SK-N-SH treated with all-trans-retinoic acid at 6 μM for 48 hours (cell line): ENCODE data around the gene JMJD1C.

Experiments
- ATAC-seq: fragments of 200-7000 bp; cut with Tn5 transposase; 3 replicates; pipeline ENCODE4 v1.9.1; 2020; ENCODE audit warnings: mild to moderate bottlenecking, moderate library complexity
- ARNTL ChIP-seq: fragments of 450-650 bp; formaldehyde crosslinking; IDR thresholded peaks from 2 replicates; pipeline ENCODE4 v1.5.0; 2020; ENCODE audit warnings: low read depth, mild to moderate bottlenecking, moderate library complexity, borderline replicate concordance
- CSDC2 ChIP-seq: fragments of 250-450 bp; sonication (Bioruptor Pico); IDR thresholded peaks from 2 replicates; pipeline ENCODE4 v1.5.0; 2020; ENCODE audit warnings: mild to moderate bottlenecking, moderate library complexity
- ESRRG ChIP-seq: fragments of 250-450 bp; sonication (Bioruptor Pico); IDR thresholded peaks from 2 replicates; pipeline ENCODE4 v1.6.1; 2021; ENCODE audit warnings: mild to moderate bottlenecking
- GLIS3 ChIP-seq: fragments of 250-450 bp; sonication (Bioruptor Pico); IDR thresholded peaks from 2 replicates; pipeline ENCODE4 v1.5.0; 2020; ENCODE audit warnings: mild to moderate bottlenecking, moderate library complexity
- ISL1 ChIP-seq: fragments of 250-450 bp; sonication (Bioruptor Pico); IDR thresholded peaks from 2 replicates; pipeline ENCODE4 v2.1.2; 2022; ENCODE audit warnings: mild to moderate bottlenecking, moderate library complexity
- PATZ1 ChIP-seq: fragments of 250-450 bp; sonication (Bioruptor Pico); IDR thresholded peaks from 2 replicates; pipeline ENCODE4 v1.8.0; 2020; ENCODE audit warnings: mild to moderate bottlenecking, moderate library complexity, borderline replicate concordance
- PPARA ChIP-seq: fragments of 250-450 bp; sonication (Bioruptor Pico); IDR thresholded peaks from 2 replicates; pipeline ENCODE4 v1.5.0; 2020; ENCODE audit warnings: mild to moderate bottlenecking, borderline replicate concordance
- RARB ChIP-seq: fragments of 250-450 bp; sonication (Bioruptor Pico); IDR thresholded peaks from 2 replicates; pipeline ENCODE4 v1.8.0; 2021; ENCODE audit warnings: mild to moderate bottlenecking, moderate library complexity
- TCF4 ChIP-seq: fragments of 250-450 bp; sonication (Bioruptor Pico); IDR thresholded peaks from 2 replicates; pipeline ENCODE4 v1.8.0; 2021; ENCODE audit warnings: mild to moderate bottlenecking, moderate library complexity, borderline replicate concordance
- TOX ChIP-seq: fragments of 250-450 bp; sonication (Bioruptor Pico); IDR thresholded peaks from 2 replicates; pipeline ENCODE4 v1.8.0; 2021; ENCODE audit warnings: mild to moderate bottlenecking, moderate library complexity, borderline replicate concordance
- ZC3H10 ChIP-seq: fragments of 250-450 bp; sonication (Bioruptor Pico); IDR thresholded peaks from 2 replicates; pipeline ENCODE4 v1.5.1; 2021; ENCODE audit warnings: mild to moderate bottlenecking, moderate library complexity
- ZFP30 ChIP-seq: fragments of 450-650 bp; formaldehyde crosslinking; IDR thresholded peaks from 2 replicates; pipeline ENCODE4 v1.5.0; 2022; ENCODE audit warnings: mild to moderate bottlenecking, moderate library complexity
- ZNF70 ChIP-seq: fragments of 450-650 bp; formaldehyde crosslinking; IDR thresholded peaks from 2 replicates; pipeline ENCODE4 v1.5.0; 2020; ENCODE audit warnings: mild to moderate bottlenecking, moderate library complexity
- ZNF8 ChIP-seq: fragments of 450-650 bp; formaldehyde crosslinking; IDR thresholded peaks from 2 replicates; pipeline ENCODE4 v1.5.0; 2020; ENCODE audit warnings: mild to moderate bottlenecking, moderate library complexity
- TF ChIP-seq, protein P1 (sequence below): fragments of 250-450 bp; sonication (Bioruptor Pico); IDR thresholded peaks from 2 replicates; pipeline ENCODE4 v1.5.0; 2020; ENCODE audit warnings: mild to moderate bottlenecking, moderate library complexity

JMJD1C gene

GRCh38 chr10:63206576-63206975, 259.2 kb downstream of the JMJD1C start (continued):
- TF ChIP-seq, protein P1, sequence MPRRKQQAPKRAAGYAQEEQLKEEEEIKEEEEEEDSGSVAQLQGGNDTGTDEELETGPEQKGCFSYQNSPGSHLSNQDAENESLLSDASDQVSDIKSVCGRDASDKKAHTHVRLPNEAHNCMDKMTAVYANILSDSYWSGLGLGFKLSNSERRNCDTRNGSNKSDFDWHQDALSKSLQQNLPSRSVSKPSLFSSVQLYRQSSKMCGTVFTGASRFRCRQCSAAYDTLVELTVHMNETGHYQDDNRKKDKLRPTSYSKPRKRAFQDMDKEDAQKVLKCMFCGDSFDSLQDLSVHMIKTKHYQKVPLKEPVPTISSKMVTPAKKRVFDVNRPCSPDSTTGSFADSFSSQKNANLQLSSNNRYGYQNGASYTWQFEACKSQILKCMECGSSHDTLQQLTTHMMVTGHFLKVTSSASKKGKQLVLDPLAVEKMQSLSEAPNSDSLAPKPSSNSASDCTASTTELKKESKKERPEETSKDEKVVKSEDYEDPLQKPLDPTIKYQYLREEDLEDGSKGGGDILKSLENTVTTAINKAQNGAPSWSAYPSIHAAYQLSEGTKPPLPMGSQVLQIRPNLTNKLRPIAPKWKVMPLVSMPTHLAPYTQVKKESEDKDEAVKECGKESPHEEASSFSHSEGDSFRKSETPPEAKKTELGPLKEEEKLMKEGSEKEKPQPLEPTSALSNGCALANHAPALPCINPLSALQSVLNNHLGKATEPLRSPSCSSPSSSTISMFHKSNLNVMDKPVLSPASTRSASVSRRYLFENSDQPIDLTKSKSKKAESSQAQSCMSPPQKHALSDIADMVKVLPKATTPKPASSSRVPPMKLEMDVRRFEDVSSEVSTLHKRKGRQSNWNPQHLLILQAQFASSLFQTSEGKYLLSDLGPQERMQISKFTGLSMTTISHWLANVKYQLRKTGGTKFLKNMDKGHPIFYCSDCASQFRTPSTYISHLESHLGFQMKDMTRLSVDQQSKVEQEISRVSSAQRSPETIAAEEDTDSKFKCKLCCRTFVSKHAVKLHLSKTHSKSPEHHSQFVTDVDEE: no peak
- TF ChIP-seq PATZ1 (CRISPR knock-in tag): no peak
- no peak for TF ChIP-seq TOX (CRISPR knock-in tag)

GRCh38 chr10:63205421-63205820, 260.4 kb downstream of the JMJD1C start:
- ATAC-seq: no peak
- TF ChIP-seq ZC3H10 (CRISPR knock-in tag) (no peak), GLIS3 (CRISPR knock-in tag) (no peak), ZNF8 (CRISPR knock-in tag) (no peak), TOX (CRISPR knock-in tag) (no peak), RARB (CRISPR knock-in tag) (no peak), TCF4 (CRISPR knock-in tag) (no peak)

- TF ChIP-seq PATZ1 (CRISPR knock-in tag) (no peak), ZC3H10 (CRISPR knock-in tag) (no peak), ZFP30 (CRISPR knock-in tag) (no peak), ZNF70 (CRISPR knock-in tag) (no peak), ISL1 (CRISPR knock-in tag) (no peak), ESRRG (CRISPR knock-in tag) (no peak), CSDC2 (no peak), TCF4 (CRISPR knock-in tag) (no peak), ARNTL (CRISPR knock-in tag) (no peak)
- ATAC-seq: no peak
Measured at GRCh38 chr10:63204667-63205391, 260.9 kb downstream of the JMJD1C start.

GRCh38 chr10:63201118-63201517, 264.7 kb downstream of the JMJD1C start:
- no peak for ATAC-seq
- TF ChIP-seq ZNF70 (CRISPR knock-in tag) (no peak), ISL1 (CRISPR knock-in tag) (no peak), PPARA (CRISPR knock-in tag) (no peak)
- TF ChIP-seq, protein P1: no peak

- no peak for ATAC-seq
- TF ChIP-seq ZC3H10 (CRISPR knock-in tag): no peak
- no peak for TF ChIP-seq GLIS3 (CRISPR knock-in tag)
Measured at GRCh38 chr10:63200431-63200830, 265.3 kb downstream of the JMJD1C start.
